Stimulated activated CD8-positive, alpha-beta memory T cell treated with anti-CD3 and anti-CD28 coated beads, Interleukin-7, amount 100 ng/mL, for 24 hours (primary cell): ENCODE data around the gene OSBPL10.

Experiments used
- DNase-seq: peaks from one replicate; pipeline ENCODE4 v3.0.0-alpha.2; 2020; ENCODE audit warnings: low read depth

The OSBPL10 gene

GRCh38 chr3:31853580-31853979, 127.5 kb downstream of the OSBPL10 start:
- no peak for DNase-seq

GRCh38 chr3:31851278-31851677, 129.8 kb downstream of the OSBPL10 start:
- DNase-seq, result no peak

- no peak for DNase-seq
Measured at GRCh38 chr3:31848911-31849310, 132.2 kb downstream of the OSBPL10 start.

- no peak for DNase-seq
Measured at GRCh38 chr3:31848163-31848818, 132.8 kb downstream of the OSBPL10 start.

GRCh38 chr3:31847760-31848159, 133.3 kb downstream of the OSBPL10 start:
- DNase-seq, result no peak

- DNase-seq, result no peak
Measured at GRCh38 chr3:31841515-31841914, 139.5 kb downstream of the OSBPL10 start.

- DNase-seq, result no peak
Measured at GRCh38 chr3:31840252-31840651, 140.8 kb downstream of the OSBPL10 start.

GRCh38 chr3:31839144-31839917, 141.7 kb downstream of the OSBPL10 start:
- DNase-seq, result no peak

GRCh38 chr3:31836131-31837075, 144.7 kb downstream of the OSBPL10 start:
- DNase-seq, result no peak

- no peak for DNase-seq
Measured at GRCh38 chr3:31833391-31834190, 147.5 kb downstream of the OSBPL10 start.

- no peak for DNase-seq
Measured at GRCh38 chr3:31832551-31832950, 148.5 kb downstream of the OSBPL10 start.

GRCh38 chr3:31831591-31831990, 149.5 kb downstream of the OSBPL10 start:
- DNase-seq, result no peak

- DNase-seq, result no peak
Measured at GRCh38 chr3:31829826-31830426, 151.1 kb downstream of the OSBPL10 start.

- DNase-seq, result no peak
Measured at GRCh38 chr3:31829010-31829409, 152.1 kb downstream of the OSBPL10 start.

- no peak for DNase-seq
Measured at GRCh38 chr3:31828007-31828406, 153.1 kb downstream of the OSBPL10 start.

GRCh38 chr3:31823184-31823583, 157.9 kb downstream of the OSBPL10 start:
- DNase-seq, result no peak

GRCh38 chr3:31821118-31821517, 159.9 kb downstream of the OSBPL10 start:
- no peak for DNase-seq

GRCh38 chr3:31819441-31819840, 161.6 kb downstream of the OSBPL10 start:
- DNase-seq, result no peak

- DNase-seq, result no peak
Measured at GRCh38 chr3:31817411-31817966, 163.6 kb downstream of the OSBPL10 start.

GRCh38 chr3:31815631-31816440, 165.2 kb downstream of the OSBPL10 start:
- no peak for DNase-seq
